HG02623 (cell line): ENCODE data around the gene DCLK2.
A peak's percentile ranks its signal among the peaks of the same experiment; 100 is the strongest.

Experiments used
- ATAC-seq: cut with Tn5 transposase; IDR thresholded peaks from one replicate; pipeline ENCODE4 v1.9.1; 2021; ENCODE audit warnings: moderate library complexity; ENCODE audit not compliant: unreplicated experiment

The DCLK2 gene

DNA sequence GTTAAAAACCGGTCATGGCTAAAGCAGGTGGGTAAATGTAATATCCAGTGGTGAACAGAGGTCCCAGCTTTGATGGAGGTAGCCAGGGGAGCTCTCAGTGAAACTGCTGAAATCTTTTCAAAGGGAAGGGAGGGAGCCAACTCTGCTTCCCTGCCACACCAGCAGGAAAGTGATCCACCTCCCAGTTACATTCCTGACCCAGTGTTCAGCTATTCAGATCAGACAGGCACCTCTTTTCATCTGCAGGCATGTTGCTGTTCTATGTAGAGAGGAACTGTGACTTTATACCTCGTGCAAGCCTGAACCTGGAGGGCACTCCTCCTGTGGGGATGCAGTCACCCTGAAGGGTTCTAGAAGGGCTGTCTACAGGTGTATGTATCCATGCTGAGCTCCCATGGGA is 37.6 kb downstream of the DCLK2 start:
- no peak for ATAC-seq

GRCh38 chr4:150116506-150116905 is 38.3 kb downstream of the DCLK2 start:
- no peak for ATAC-seq

- ATAC-seq: no peak
Observed at GRCh38 chr4:150117094-150117493, 38.8 kb downstream of the DCLK2 start.

DNA sequence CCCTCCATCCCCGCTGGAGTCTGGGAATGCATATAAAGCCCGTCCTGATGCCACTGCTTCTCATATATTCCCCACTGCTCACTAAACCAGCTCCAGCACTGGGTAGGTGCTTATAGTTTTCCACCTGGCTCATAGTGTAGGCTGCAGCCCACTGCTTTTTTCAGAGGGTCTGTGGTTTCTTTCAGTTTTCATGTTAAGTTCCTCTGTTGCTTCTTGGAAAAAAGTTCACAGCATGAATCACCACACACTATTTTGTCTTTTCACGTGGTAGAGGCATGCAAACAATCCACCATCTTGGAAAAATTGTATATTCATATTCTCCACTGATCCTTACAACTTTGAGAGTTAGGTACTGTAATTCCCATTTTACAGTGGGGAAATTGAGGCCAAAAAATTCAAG is 39.4 kb downstream of the DCLK2 start:
- no peak for ATAC-seq

DNA sequence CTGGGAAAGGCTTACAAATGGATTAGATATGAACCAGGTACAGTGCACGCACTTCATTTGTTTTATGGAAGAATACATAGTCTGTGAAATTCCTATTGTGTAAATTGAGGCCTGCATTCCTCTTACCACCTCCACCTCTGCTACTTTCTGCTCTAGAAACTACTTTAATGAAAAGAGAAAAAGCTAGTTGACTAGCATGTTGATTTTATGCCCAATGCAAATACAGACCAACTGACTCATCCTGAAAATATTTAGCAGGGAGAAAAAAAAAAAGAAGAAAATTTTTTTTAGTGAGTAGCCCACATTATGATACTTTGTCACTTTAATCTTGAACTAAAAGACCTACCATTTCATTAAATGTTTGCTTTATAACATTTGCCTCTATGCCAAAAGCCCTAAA is 41.2 kb downstream of the DCLK2 start:
- no peak for ATAC-seq

GRCh38 chr4:150123087-150123486 is 44.8 kb downstream of the DCLK2 start:
- no peak for ATAC-seq

- ATAC-seq: no peak
Observed at GRCh38 chr4:150123796-150124677, 45.8 kb downstream of the DCLK2 start.

DNA sequence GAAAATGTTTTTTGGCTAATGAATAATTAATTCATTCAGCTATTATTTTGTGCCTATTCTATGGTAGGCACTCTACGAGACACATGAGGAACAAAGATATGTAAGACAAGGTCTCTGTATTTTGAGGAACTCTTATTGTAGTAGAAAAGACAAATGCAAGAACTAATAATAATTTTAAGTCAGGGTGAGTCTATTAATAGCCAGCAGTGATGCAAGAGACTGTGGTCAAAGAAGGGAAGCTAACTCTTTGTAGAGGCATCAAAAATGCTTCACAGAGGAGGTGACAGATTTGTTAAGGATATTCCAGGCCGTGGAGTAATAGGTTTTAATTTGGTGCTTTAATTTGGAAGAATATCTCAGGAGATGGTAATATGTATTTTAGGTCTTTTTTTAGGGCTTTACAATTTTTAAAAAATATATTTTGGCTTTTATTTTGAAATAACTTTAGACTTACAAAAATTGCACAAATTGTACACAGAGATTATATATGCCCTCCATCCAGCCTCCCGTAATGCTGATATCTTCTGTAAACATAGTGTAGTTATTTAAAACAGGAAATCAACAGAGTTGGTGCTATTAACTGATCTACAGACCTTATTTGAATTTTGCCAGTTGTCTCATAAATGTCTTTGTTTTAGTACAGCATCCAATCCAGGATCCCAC is 48.1 kb downstream of the DCLK2 start:
- ATAC-seq: peak; percentile 37

DNA sequence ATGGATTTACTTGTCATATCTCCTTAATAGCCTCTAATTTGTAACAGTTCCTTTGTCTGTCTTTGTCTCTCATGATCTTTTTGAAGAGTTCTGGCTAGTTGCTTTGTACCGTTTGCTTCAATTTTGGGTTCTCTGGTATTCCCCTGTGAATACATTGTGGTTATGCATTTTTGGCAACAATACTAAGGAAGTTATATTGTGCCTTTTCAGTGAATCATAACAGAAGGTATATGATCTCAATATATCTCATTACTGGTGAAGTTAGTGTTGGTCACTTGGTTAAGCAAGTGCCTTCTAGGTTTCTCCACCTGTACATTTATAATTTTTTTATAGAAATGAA is 48.6 kb downstream of the DCLK2 start:
- no peak for ATAC-seq

- no peak for ATAC-seq
Observed at GRCh38 chr4:150127757-150128156, 49.5 kb downstream of the DCLK2 start.

DNA sequence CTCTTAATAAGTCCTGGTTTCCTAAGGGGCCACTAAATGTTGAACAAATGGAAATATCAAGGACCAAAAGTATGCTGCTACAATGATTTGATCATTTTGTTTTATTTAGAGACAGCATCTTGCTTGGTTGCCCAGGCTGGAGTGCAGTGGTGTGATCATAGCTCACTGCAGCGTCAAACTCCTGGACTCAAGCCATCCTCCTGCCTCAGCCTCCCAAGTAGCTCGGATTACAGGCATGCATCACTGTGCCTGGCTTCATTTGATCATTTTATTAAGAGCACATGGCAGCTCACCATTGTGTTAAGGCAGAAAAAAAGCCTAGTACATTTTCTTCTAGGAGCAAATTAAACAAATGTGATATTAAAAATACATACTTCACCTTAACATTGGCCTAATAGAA is 52.7 kb downstream of the DCLK2 start:
- ATAC-seq: no peak

DNA sequence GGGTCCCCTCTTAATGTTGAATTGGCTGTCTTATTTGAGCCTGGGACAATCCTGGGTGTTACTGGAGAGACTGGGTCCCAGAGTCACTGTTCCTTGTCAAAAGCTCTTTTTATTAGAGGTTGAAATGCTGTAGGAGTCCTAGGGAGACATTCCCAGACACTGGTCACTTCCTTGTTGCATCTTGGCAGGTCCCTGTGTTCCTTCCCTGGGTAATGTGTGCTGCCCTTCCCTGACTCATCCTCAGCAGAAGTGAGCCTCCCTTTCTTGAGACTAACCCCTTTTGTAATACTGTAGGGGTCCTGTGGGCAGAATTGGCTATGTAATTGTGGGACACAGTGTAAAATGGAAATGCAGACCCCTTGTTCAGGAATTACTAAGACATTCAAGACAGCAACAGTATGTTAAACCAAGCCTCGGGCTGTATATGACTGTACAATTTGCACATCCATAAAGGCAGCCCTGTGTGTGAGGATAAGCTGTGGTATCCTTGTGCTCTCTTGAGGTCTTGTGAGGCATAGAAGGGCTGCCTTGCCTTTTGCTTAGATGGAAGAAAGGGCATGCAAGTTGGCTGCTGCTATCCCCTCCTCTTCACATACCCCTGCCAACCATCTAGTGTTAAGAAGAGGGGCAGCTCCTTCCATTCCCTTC is 53.5 kb downstream of the DCLK2 start:
- ATAC-seq: no peak

DNA sequence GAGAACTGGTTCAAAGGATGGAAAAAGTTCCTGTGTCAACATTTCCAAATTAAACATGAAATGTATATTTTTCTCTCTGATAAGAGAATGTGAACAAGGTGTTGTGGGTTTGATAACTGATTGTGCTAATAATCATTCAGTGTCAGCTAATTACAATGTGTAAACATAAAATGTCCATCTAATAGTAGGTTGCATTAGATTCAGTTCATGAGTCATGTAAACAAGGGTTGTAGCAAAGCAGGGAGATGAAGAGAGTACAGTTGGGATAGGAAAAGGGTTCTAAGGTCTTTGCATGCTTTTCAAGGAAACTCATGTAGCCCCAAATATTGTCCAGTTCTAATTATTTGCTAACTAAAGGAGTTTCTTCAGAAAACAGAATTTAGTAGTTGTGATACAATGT is 55.4 kb downstream of the DCLK2 start:
- no peak for ATAC-seq

DNA sequence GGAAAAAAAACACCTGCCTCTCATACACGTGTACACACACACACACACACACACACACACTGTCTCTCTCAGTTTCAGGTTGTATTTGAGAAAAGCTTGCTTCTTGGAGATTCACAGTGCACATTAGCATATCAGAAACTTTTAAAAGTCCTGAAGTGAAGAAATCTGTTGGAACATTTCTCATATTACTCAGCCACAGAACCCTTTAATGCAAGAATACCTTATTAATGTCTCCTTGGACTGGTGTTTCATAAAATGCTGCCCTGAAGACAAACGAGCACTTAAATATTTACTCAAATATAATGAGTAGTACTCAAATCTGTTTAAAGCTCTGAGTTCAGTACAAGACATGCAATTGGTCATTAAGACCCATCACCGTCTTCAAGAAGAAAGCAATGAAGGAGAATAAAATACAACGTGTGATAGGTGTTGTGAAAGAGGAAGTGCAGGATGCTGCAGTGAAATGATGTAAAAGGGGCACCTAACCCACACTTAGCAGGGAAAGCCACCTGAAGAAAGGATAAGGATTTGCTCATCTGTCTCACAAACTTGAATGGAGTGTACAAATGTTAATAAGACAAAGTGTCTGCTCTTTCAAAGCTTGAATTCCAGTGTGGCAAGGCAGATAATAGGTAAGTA is 57.0 kb downstream of the DCLK2 start:
- ATAC-seq: no peak

DNA sequence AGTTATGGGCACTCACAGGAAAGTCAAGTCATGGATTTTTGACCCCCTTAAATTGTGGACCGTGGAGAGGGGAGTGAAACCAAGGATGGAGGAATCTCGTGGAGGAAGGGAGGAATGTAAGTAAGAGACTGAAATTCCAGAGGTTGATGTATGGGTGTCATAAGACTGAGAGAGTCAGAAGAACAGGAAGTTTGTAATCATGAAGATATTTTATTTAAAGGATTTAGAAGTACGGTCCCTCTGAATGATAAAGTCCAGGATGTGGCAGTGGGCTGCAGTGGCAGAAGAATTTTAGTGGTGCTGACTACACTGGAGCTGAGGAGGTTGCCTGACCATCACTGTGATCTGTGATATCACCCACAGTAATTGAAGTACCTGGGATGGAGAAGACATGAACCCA is 57.8 kb downstream of the DCLK2 start:
- no peak for ATAC-seq

- no peak for ATAC-seq
Observed at GRCh38 chr4:150136481-150136880, 58.2 kb downstream of the DCLK2 start.

- no peak for ATAC-seq
Observed at GRCh38 chr4:150139297-150139865, 61.1 kb downstream of the DCLK2 start.

GRCh38 chr4:150140774-150141400 is 62.6 kb downstream of the DCLK2 start:
- no peak for ATAC-seq

GRCh38 chr4:150141756-150142155 is 63.5 kb downstream of the DCLK2 start:
- no peak for ATAC-seq

DNA sequence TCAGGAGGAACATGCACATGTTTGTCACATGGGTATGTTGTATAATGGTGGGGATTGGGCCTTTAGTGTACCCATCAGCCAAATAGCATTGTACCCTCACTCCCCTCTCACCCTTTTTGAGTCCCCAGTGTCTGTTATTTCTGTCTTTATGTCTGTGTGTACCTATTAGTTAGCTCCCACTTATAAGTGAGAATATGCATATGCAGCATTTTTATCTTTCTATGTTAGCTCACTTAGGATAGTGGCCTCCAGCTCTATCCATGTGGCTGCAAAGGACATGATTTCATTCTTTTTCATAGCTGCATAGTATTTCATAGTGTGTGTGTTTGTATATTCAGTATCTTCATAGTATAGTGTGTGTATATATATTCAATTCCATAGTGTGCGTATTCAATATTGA is 64.6 kb downstream of the DCLK2 start:
- ATAC-seq: no peak
